IMR-90 (cell line): Measurements from ENCODE around the gene TBPL2.

Experiments used
- BHLHE40 ChIP-seq: fragments of 150-350 bp; IDR thresholded peaks from 2 replicates; pipeline ENCODE4 v1.6.1; 2016; ENCODE audit warnings: mild to moderate bottlenecking, low read depth, low read length
- CEBPB ChIP-seq: IDR thresholded peaks from 2 replicates; pipeline ENCODE4 v1.6.1; 2012; ENCODE audit warnings: low read depth, low read length, improper control_type of control experiment
- CHD1 ChIP-seq: IDR thresholded peaks from 2 replicates; pipeline ENCODE4 v1.6.1; 2012; ENCODE audit warnings: low read depth, low read length, improper control_type of control experiment
- CTCF ChIP-seq: conservative IDR thresholded peaks from 2 replicates; pipeline ENCODE4 v1.5.1; 2012; ENCODE audit warnings: mild to moderate bottlenecking, low read depth, low read length, improper control_type of control experiment
- ELK1 ChIP-seq: fragments of 150-350 bp; IDR thresholded peaks from 2 replicates; pipeline ENCODE4 v1.6.1; 2016; ENCODE audit warnings: low read depth, mild to moderate bottlenecking, low read length, moderate library complexity, borderline replicate concordance
- POLR2A ChIP-seq: IDR thresholded peaks from 2 replicates; pipeline ENCODE4 v1.6.1; 2012; ENCODE audit warnings: mild to moderate bottlenecking, low read depth, low read length
- RFX5 ChIP-seq: IDR thresholded peaks from 2 replicates; pipeline ENCODE4 v1.8.0; 2012; ENCODE audit warnings: low read depth, mild to moderate bottlenecking, low read length, moderate library complexity
- SMC3 ChIP-seq: fragments of 150-350 bp; IDR thresholded peaks from 2 replicates; pipeline ENCODE4 v1.6.1; 2016; ENCODE audit warnings: low read depth, mild to moderate bottlenecking, antibody characterized with exemption, low read length, moderate library complexity

- TF ChIP-seq CTCF (no peak), POLR2A (no peak), RFX5 (no peak), ELK1 (no peak), SMC3 (no peak), BHLHE40 (no peak), CEBPB (no peak), CHD1 (no peak)
Observed at GRCh38 chr14:55426891-55427290, 13.5 kb downstream of the TBPL2 start.
